HEK293T (cell line): ENCODE results near the gene C16orf90.

ENCODE experiments used
- CTCF ChIA-PET: fragments of 350-600 bp; formaldehyde crosslinking; extraction: SDS; loops from one replicate; lab custom pipeline; 2021; ENCODE audit warnings: antibody characterized with exemption, inconsistent platforms; lab: Yijun Ruan, JAX
- POLR2A ChIA-PET: fragments of 350-600 bp; formaldehyde crosslinking; extraction: SDS; loops from one replicate; lab custom pipeline; 2020; ENCODE audit warnings: antibody characterized with exemption, inconsistent platforms; lab: Yijun Ruan, JAX
- DNase-seq: peaks from one replicate; pipeline ENCODE4 v3.0.0; 2012; ENCODE audit warnings: mixed read lengths; ENCODE audit errors: extremely low spot score
- ARNT ChIP-seq: fragments of 450-650 bp; IDR thresholded peaks from 2 replicates; pipeline ENCODE4 v1.6.1; 2017; ENCODE audit warnings: mild to moderate bottlenecking
- BHLHE40 ChIP-seq: fragments of 450-650 bp; IDR thresholded peaks from 2 replicates; pipeline ENCODE4 v1.6.1; 2016; ENCODE audit warnings: mild to moderate bottlenecking, moderate library complexity, borderline replicate concordance
- CTBP1 ChIP-seq: fragments of 450-650 bp; IDR thresholded peaks from 2 replicates; pipeline ENCODE4 v1.6.1; 2016; ENCODE audit warnings: borderline replicate concordance
- ELF4 ChIP-seq: fragments of 450-650 bp; IDR thresholded peaks from 2 replicates; pipeline ENCODE4 v1.6.1; 2017; ENCODE audit warnings: antibody characterized with exemption
- FOXA1 ChIP-seq: fragments of 450-650 bp; IDR thresholded peaks from 2 replicates; pipeline ENCODE4 v1.6.1; 2016; ENCODE audit warnings: mild to moderate bottlenecking
- FOXK2 ChIP-seq: fragments of 450-650 bp; IDR thresholded peaks from 2 replicates; pipeline ENCODE4 v1.6.1; 2016; ENCODE audit warnings: mild to moderate bottlenecking
- FOXM1 ChIP-seq: fragments of 450-650 bp; IDR thresholded peaks from 2 replicates; pipeline ENCODE4 v1.6.1; 2017; ENCODE audit warnings: mild to moderate bottlenecking, borderline replicate concordance
- HDGF ChIP-seq: fragments of 450-650 bp; IDR thresholded peaks from 2 replicates; pipeline ENCODE4 v1.6.1; 2017; ENCODE audit warnings: antibody characterized with exemption, borderline replicate concordance
- L3MBTL2 ChIP-seq: fragments of 450-650 bp; conservative IDR thresholded peaks from 2 replicates; pipeline ENCODE4 v1.6.1; 2016; ENCODE audit warnings: mild to moderate bottlenecking
- LEF1 ChIP-seq: fragments of 450-650 bp; IDR thresholded peaks from 2 replicates; pipeline ENCODE4 v1.6.1; 2017; ENCODE audit warnings: mild to moderate bottlenecking, borderline replicate concordance
- NFRKB ChIP-seq: fragments of 450-650 bp; IDR thresholded peaks from 2 replicates; pipeline ENCODE4 v1.6.1; 2016; ENCODE audit warnings: mild to moderate bottlenecking, moderate library complexity
- PKNOX1 ChIP-seq: fragments of 450-650 bp; IDR thresholded peaks from 2 replicates; pipeline ENCODE4 v1.6.1; 2016
- SP1 ChIP-seq: fragments of 450-650 bp; IDR thresholded peaks from 2 replicates; pipeline ENCODE4 v1.6.1; 2017
- SUZ12 ChIP-seq: fragments of 450-650 bp; IDR thresholded peaks from 2 replicates; pipeline ENCODE4 v1.6.1; 2016; ENCODE audit warnings: mild to moderate bottlenecking
- TARDBP ChIP-seq: fragments of 450-650 bp; IDR thresholded peaks from 2 replicates; pipeline ENCODE4 v1.6.1; 2016
- ZNF384 ChIP-seq: fragments of 450-650 bp; IDR thresholded peaks from 2 replicates; pipeline ENCODE4 v1.6.1; 2016

The C16orf90 gene

GRCh38 chr16:3518292-3518985, 23.1 kb upstream of the C16orf90 start:
- no peak for TF ChIP-seq BHLHE40
- no peak for TF ChIP-seq L3MBTL2
- TF ChIP-seq FOXM1 = no peak
- no peak for TF ChIP-seq SUZ12
- CTCF ChIA-PET = interaction anchor here (1.1 kb wide), 1 partner anchor 9 kb away, joined by 4 read pairs; no protein-coding TSS in a partner anchor
- DNase-seq = no peak
- POLR2A ChIA-PET = no interaction called here

DNA sequence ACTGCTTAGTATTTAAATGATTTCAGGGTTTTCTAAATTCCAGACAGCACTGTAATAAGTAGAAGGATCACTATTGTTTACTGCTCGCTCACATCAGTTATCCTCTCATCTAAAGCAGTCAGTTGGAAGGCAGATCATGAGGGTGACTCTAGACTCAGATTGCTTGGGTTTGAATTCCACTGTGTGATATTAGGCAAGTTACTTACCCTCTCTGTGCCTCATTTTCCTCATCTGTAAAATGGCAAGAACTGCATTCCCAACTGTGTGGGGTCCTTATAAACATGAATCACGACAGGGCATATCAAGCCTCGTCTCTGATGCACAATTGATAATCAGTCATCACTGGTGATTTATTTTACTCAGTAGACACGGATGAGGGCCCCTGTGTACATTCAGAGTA, 20.6 kb upstream of the C16orf90 start:
- no peak for TF ChIP-seq L3MBTL2
- TF ChIP-seq HDGF = no peak
- no peak for TF ChIP-seq CTBP1
- TF ChIP-seq NFRKB = no peak
- TF ChIP-seq ARNT = no peak
- TF ChIP-seq TARDBP = no peak
- TF ChIP-seq SP1 = no peak
- TF ChIP-seq PKNOX1 = no peak
- TF ChIP-seq ELF4 = no peak
- no peak for TF ChIP-seq FOXA1
- TF ChIP-seq FOXM1 = no peak
- no peak for TF ChIP-seq SUZ12
- TF ChIP-seq ZNF384 = no peak
- TF ChIP-seq BHLHE40 = no peak
- TF ChIP-seq FOXK2 = no peak
- no peak for TF ChIP-seq LEF1
- ChIA-PET POLR2A (no interaction called here), CTCF (no interaction called here)
- no peak for DNase-seq

GRCh38 chr16:3514621-3515020, 19.3 kb upstream of the C16orf90 start:
- DNase-seq = no peak
- TF ChIP-seq SUZ12 (no peak), PKNOX1 (no peak), NFRKB (no peak), HDGF (no peak), FOXA1 (no peak), FOXM1 (no peak), LEF1 (no peak), L3MBTL2 (no peak), TARDBP (no peak), ZNF384 (no peak)
- CTCF ChIA-PET = no interaction called here
- POLR2A ChIA-PET = interaction anchor here (0.9 kb wide), 1 partner anchor 10 kb away, joined by 3 read pairs; no protein-coding TSS in a partner anchor

DNA sequence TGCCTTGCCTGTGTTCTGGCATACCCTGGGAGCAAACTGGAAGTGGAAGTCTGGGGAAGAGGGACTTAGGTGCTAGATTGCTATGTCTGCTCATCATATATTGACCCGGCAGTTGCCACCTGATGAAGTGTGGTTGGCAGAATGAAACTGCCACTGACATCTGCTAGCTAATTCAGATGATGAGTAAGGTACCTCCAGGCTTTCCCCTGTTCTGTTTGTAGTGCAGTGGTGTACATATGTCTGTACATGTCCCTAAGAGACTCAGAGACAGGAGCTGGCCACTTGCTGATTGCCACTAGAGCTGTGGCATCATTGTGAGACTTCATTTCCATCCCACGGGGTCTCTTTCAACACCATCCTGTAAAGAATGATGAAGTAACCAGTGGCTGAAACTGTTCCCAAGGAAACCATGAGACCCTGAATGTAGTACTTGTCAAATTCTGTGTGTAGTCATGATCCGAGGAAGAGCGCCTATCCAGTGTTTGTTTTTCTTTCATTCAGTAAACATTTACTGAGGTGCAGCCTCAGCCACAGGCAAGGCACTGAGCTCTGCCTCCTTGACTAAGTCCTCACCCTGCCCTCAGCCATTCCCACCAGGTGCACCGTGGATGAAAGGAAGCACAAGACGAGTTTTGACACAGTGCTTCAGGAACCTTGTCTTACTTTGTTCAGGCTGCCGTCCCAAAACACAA, 18.7 kb upstream of the C16orf90 start:
- TF ChIP-seq TARDBP = no peak
- TF ChIP-seq PKNOX1 = no peak
- no peak for TF ChIP-seq FOXK2
- TF ChIP-seq FOXM1 = no peak
- no peak for TF ChIP-seq ARNT
- TF ChIP-seq NFRKB = no peak
- no peak for TF ChIP-seq CTBP1
- no peak for TF ChIP-seq L3MBTL2
- no peak for TF ChIP-seq BHLHE40
- TF ChIP-seq ZNF384 = no peak
- TF ChIP-seq FOXA1 = no peak
- no peak for TF ChIP-seq ELF4
- no peak for TF ChIP-seq LEF1
- no peak for TF ChIP-seq SP1
- POLR2A ChIA-PET = interaction anchor here (0.9 kb wide), 1 partner anchor 9 kb away, joined by 3 read pairs; no protein-coding TSS in a partner anchor
- no peak for DNase-seq
- CTCF ChIA-PET = no interaction called here

- no peak for TF ChIP-seq FOXK2
- no peak for TF ChIP-seq NFRKB
- no peak for TF ChIP-seq FOXA1
- TF ChIP-seq PKNOX1 = no peak
- no peak for TF ChIP-seq L3MBTL2
- TF ChIP-seq SP1 = no peak
- no peak for TF ChIP-seq ZNF384
- TF ChIP-seq FOXM1 = no peak
- no peak for TF ChIP-seq HDGF
- no peak for TF ChIP-seq ELF4
- TF ChIP-seq ARNT = no peak
- no peak for TF ChIP-seq CTBP1
- no peak for TF ChIP-seq TARDBP
- TF ChIP-seq LEF1 = no peak
- TF ChIP-seq BHLHE40 = no peak
- no peak for TF ChIP-seq SUZ12
- ChIA-PET POLR2A (no interaction called here), CTCF (no interaction called here)
- no peak for DNase-seq
Measured at GRCh38 chr16:3511286-3512180, 16.2 kb upstream of the C16orf90 start.
